Measurements from ENCODE around the gene EML2.
"Not testable (repeated sequence)": the region's sequence is repeated elsewhere in the genome, so short reads cannot be mapped to it uniquely, and the experiment has no call there.

The EML2 gene

GRCh38 chr19:45646345-45646698, 7.1 kb upstream of the EML2 start:
- DNase-seq = no peak

- DNase-seq = peak; percentile 48 to 94 (median 72)
These were observed 6.6 kb upstream of the EML2 start for GRCh38 chr19:45645631-45646344.

- no peak for DNase-seq
These were observed 6.0 kb upstream of the EML2 start for GRCh38 chr19:45645068-45645630.

- no peak for DNase-seq
These were observed 5.0 kb upstream of the EML2 start for GRCh38 chr19:45643927-45644771.

- peak; percentile 72 to 97 (median 80) for DNase-seq
These were observed 4.1 kb upstream of the EML2 start for GRCh38 chr19:45643024-45643926.

DNA sequence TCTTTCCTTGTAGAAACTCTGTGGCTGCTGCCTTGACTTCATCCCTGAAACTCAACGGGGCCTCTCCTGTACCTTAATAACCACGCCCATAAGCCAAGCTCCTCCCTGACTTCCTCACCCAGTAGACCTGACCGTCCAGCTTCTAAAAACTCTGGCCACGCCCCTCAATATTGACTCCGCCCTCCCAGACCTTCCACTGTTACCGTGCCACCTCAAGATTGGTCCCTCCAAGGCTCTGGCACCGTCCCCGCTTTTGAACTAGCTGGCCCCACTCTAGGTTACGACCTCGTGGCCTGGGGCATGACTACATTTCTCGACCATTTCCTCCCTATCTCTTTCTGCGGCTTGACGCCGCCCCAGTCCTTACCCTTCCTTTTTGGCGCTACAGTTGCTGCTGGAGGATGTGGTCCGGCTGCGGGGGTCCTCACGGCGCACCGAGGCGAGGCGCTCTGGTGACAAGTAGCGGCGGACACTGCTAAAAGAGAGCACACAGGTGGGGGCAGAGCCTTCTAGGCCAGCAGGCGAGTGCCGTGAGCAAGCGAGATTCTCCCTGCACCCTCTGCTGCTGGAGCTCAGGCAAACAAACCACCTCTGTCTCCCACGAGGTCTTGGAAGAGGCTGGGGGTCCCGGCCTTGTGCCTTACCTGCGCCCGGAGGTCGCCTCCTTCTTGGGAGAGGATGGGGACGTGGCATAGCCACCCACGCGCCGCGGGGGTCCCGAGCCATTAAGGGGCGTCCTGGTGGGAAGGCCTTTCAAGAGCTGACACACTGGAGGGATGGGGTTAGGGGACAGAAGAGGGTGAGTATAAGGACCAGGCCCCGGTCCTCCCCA, 2.3 kb upstream of the EML2 start:
- DNase-seq = peak; percentile 31 to 88 (median 49)

DNA sequence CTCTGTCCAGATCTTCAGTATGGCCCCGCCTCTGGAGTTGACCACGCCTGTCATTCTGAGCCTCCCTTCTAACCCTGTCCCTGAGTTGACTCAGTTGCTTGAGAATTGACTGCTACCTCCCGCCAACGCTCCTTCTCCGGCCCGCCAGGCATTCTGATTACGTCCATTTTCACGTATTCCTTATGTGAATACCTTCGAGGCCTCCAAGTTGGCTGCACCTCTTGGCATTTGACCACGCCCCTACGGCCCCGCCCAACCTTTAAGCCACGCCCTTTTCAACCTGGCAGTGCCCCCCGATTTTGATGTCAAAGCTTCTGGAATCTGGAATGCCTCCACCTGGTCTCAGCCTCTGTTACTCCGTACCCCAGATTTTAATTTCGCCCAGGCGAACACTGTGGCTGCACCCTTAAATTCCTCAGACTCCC, 1.7 kb upstream of the EML2 start:
- DNase-seq = peak in 3 of 5 experiments; percentile 17 to 21 (median 20)

DNA sequence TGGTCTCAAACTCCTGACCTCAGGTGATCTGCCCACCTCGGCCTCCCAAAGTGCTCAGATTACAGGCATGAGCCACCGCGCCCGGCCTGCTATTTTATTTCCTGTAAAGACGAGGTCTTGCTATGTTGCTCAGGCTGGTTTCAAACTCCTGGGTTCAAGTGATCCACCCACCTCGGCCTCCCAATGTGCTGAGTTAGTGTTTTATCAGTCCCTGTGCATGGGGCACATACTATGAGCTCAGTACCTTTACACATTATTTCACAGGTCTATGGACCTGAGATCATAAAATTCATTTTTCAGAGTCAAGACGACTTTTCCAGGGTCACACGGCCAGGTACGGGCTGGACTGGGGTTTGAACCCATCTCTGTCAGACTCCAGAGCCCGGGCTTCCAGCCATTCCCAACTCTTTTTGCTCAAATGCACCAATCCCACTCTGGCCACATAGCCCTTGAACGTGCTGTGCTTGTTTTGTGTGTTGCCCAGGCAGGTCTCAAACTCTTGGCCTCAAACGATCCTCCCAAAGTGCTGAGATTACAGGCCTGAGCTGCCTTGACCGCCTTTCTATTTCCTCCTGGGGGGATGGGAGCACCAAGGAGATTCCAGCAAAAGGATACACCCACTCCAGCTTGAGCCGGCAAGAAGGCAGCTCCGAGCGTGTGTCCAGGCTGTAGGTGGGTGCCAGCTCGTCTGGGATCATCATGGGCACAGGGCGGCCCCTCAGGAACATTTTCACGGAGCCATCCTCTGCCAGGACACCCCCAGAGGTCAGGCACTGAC, 1.1 kb downstream of the EML2 start:
- DNase-seq = no peak

- no peak for DNase-seq
These were observed 2.3 kb downstream of the EML2 start for GRCh38 chr19:45636902-45637301.

GRCh38 chr19:45636275-45636674, 2.9 kb downstream of the EML2 start:
- no peak for DNase-seq

GRCh38 chr19:45632468-45633196, 6.6 kb downstream of the EML2 start:
- peak in 4 of 5 experiments; percentile 14 to 28 (median 20) for DNase-seq

GRCh38 chr19:45630463-45630862, 8.7 kb downstream of the EML2 start:
- peak in 1 of 5 experiments; percentile 26 for DNase-seq

- no peak for DNase-seq
These were observed 9.5 kb downstream of the EML2 start for GRCh38 chr19:45629704-45630103.

DNA sequence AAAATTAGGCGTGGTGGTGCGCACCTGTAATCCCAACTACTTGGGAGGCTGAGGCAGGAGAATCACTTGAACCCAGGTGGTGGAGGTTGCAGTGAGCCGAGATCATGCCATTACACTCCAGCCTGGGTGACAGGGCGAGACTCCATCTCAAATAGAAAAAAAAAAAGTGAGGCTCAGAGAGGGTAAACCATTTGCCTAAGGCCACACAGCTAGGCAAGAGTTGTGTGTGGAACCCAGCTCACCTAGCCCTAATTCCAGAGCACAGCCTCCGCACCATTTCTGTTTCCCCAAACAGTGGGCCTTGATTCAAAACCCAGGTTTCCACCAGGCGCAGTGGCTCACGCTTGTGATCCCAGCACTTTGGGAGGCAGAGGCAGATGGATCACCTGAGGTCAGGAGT, 11.0 kb downstream of the EML2 start:
- DNase-seq = not testable (repeated sequence)

DNA sequence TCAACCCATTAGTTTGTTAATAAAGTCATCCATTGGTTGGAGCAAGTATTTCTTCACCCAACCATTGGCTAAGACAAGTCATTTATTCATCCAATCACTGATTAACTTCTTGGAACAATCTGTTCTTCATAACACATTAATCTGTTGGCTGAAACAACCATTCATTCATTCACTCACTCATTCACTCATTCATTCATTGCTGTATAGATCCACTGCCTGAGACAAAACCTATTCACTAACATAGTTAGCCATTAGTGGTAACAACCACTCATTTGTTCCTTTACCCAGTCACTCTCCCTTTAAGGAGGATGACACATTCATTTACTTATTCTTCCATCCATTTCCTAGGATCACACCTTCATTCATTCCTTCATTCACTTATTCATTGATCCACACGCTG, 15.2 kb downstream of the EML2 start:
- no peak for DNase-seq

GRCh38 chr19:45621976-45622503, 17.2 kb downstream of the EML2 start:
- DNase-seq = no peak

DNA sequence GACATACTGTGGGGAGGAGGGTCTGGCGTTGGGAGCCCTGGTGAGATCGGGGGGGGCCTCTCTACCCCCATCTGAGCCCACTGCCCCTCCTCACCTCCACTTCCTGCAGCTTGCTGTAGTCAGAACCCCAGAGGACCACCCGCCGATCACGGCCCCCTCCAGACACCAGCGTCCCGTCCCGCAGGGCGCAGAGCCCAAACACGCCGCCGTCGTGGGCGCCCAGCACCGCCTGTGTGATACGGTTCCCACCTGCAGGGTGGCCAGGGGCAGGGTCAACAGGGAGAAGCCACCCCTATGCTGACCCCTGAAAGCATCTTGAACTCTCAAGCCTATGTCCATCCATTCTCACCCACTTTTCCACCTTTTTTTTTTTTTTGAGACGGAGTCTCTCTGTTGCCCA, 17.8 kb downstream of the EML2 start:
- no peak for DNase-seq

- no peak for DNase-seq
These were observed 22.5 kb downstream of the EML2 start for GRCh38 chr19:45616704-45617017.

- peak; percentile 56 to 86 (median 74) for DNase-seq
These were observed 23.1 kb downstream of the EML2 start for GRCh38 chr19:45615795-45616703.
